DMS114 treated with DMSO at 0.1 percent for 48 hours (cell line): ENCODE results near the gene SHISA4.
"Not testable (repeated sequence)": the region's sequence is repeated elsewhere in the genome, so short reads cannot be mapped to it uniquely, and the experiment has no call there.

Experiments used
- DNase-seq: peaks from one replicate; lab custom pipeline; 2025; ENCODE audit not compliant: unreplicated experiment; lab: John Stamatoyannopoulos, UW

Gene SHISA4

GRCh38 chr1:201888282-201889089 lies at the start of gene SHISA4:
Gene SHISA4 (plus strand): TSS chr1:201888898. CDS start chr1:201888995, 97 bp downstream.
- peak; percentile 56 for DNase-seq

- not testable (repeated sequence) for DNase-seq
Measured at GRCh38 chr1:201839089-201839488, 49.6 kb upstream of the SHISA4 start.

GRCh38 chr1:201840055-201840454 lies 48.6 kb upstream of the SHISA4 start:
- DNase-seq, result no peak

- DNase-seq, result no peak
Measured at GRCh38 chr1:201840490-201840889, 48.2 kb upstream of the SHISA4 start.

GRCh38 chr1:201841265-201841912 lies 47.3 kb upstream of the SHISA4 start:
- DNase-seq, result no peak

GRCh38 chr1:201842472-201843027 lies 46.1 kb upstream of the SHISA4 start:
- no peak for DNase-seq

GRCh38 chr1:201845331-201846083 lies 43.2 kb upstream of the SHISA4 start:
- DNase-seq, result no peak

GRCh38 chr1:201847150-201847549 lies 41.5 kb upstream of the SHISA4 start:
- no peak for DNase-seq

GRCh38 chr1:201848230-201848629 lies 40.5 kb upstream of the SHISA4 start:
- DNase-seq, result no peak

- no peak for DNase-seq
Measured at GRCh38 chr1:201849372-201850052, 39.2 kb upstream of the SHISA4 start.

GRCh38 chr1:201850053-201850397 lies 38.7 kb upstream of the SHISA4 start:
- DNase-seq, result no peak

- DNase-seq, result no peak
Measured at GRCh38 chr1:201851949-201852348, 36.7 kb upstream of the SHISA4 start.

- not testable (repeated sequence) for DNase-seq
Measured at GRCh38 chr1:201856722-201857121, 32.0 kb upstream of the SHISA4 start.

- no peak for DNase-seq
Measured at GRCh38 chr1:201859424-201859823, 29.3 kb upstream of the SHISA4 start.

GRCh38 chr1:201861448-201861847 lies 27.2 kb upstream of the SHISA4 start:
- no peak for DNase-seq

GRCh38 chr1:201870397-201870796 lies 18.3 kb upstream of the SHISA4 start:
- no peak for DNase-seq

- no peak for DNase-seq
Measured at GRCh38 chr1:201874672-201875071, 14.0 kb upstream of the SHISA4 start.

- DNase-seq, result peak; percentile 26
Measured at GRCh38 chr1:201876148-201876818, 12.4 kb upstream of the SHISA4 start.

GRCh38 chr1:201877877-201878401 lies 10.8 kb upstream of the SHISA4 start:
- DNase-seq, result peak; percentile 30

GRCh38 chr1:201880928-201881571 lies 7.6 kb upstream of the SHISA4 start:
- DNase-seq, result no peak
